HG03442 (cell line): ENCODE data around the gene PTTG1IP.
"Not testable (repeated sequence)": the region's sequence is repeated elsewhere in the genome, so short reads cannot be mapped to it uniquely, and the experiment has no call there.

Source experiments
- ATAC-seq: cut with Tn5 transposase; IDR thresholded peaks from one replicate; pipeline ENCODE4 v1.9.1; 2021; ENCODE audit warnings: mild to moderate bottlenecking, moderate library complexity; ENCODE audit not compliant: unreplicated experiment

PTTG1IP gene

GRCh38 chr21:44873356-44874239 is at the start of gene PTTG1IP:
Gene PTTG1IP (minus strand): TSS chr21:44873690. CDS start chr21:44873616, 74 bp downstream.
- ATAC-seq = peak; percentile 76

- ATAC-seq = no peak
Measured at GRCh38 chr21:44921928-44922327, 48.4 kb upstream of the PTTG1IP start.

- ATAC-seq = no peak
Measured at GRCh38 chr21:44920694-44921604, 47.5 kb upstream of the PTTG1IP start, which contains the start of gene ITGB2. Gene ITGB2 (minus strand): TSS chr21:44920899. CDS start chr21:44910782, 10,117 bp downstream.

- ATAC-seq = no peak
Measured at GRCh38 chr21:44919913-44920693, 46.6 kb upstream of the PTTG1IP start.

GRCh38 chr21:44919111-44919912 is 45.8 kb upstream of the PTTG1IP start:
- no peak for ATAC-seq

- ATAC-seq = no peak
Measured at GRCh38 chr21:44918581-44919033, 45.1 kb upstream of the PTTG1IP start.

- no peak for ATAC-seq
Measured at GRCh38 chr21:44918107-44918470, 44.6 kb upstream of the PTTG1IP start.

- ATAC-seq = no peak
Measured at GRCh38 chr21:44917446-44918106, 44.1 kb upstream of the PTTG1IP start.

- no peak for ATAC-seq
Measured at GRCh38 chr21:44916965-44917364, 43.5 kb upstream of the PTTG1IP start.

GRCh38 chr21:44914176-44914874 is 40.8 kb upstream of the PTTG1IP start:
- ATAC-seq = no peak

- no peak for ATAC-seq
Measured at GRCh38 chr21:44913425-44914175, 40.1 kb upstream of the PTTG1IP start.

- not testable (repeated sequence) for ATAC-seq
Measured at GRCh38 chr21:44912506-44913412, 39.3 kb upstream of the PTTG1IP start.

- no peak for ATAC-seq
Measured at GRCh38 chr21:44912158-44912473, 38.6 kb upstream of the PTTG1IP start.

- ATAC-seq = no peak
Measured at GRCh38 chr21:44911384-44912157, 38.1 kb upstream of the PTTG1IP start.

- no peak for ATAC-seq
Measured at GRCh38 chr21:44911068-44911383, 37.5 kb upstream of the PTTG1IP start.

- ATAC-seq = no peak
Measured at GRCh38 chr21:44910229-44911067, 37.0 kb upstream of the PTTG1IP start.
